HG03354 (cell line): ENCODE data around the gene MICAL3.

Experiments used
- ATAC-seq: cut with Tn5 transposase; IDR thresholded peaks from one replicate; pipeline ENCODE4 v1.9.1; 2021; ENCODE audit warnings: mild to moderate bottlenecking; ENCODE audit not compliant: unreplicated experiment, poor library complexity, severe bottlenecking

The MICAL3 gene

GRCh38 chr22:17906978-17907747 lies 117.2 kb downstream of the MICAL3 start:
- ATAC-seq: no peak

GRCh38 chr22:17905445-17905844 lies 118.9 kb downstream of the MICAL3 start:
- ATAC-seq: no peak

GRCh38 chr22:17903564-17904295 lies 120.6 kb downstream of the MICAL3 start:
- ATAC-seq: no peak

- ATAC-seq: no peak
These were observed 121.4 kb downstream of the MICAL3 start for GRCh38 chr22:17902960-17903359.

GRCh38 chr22:17898375-17898774 lies 126.0 kb downstream of the MICAL3 start:
- no peak for ATAC-seq

GRCh38 chr22:17897858-17898257 lies 126.5 kb downstream of the MICAL3 start:
- ATAC-seq: no peak

GRCh38 chr22:17897426-17897825 lies 126.9 kb downstream of the MICAL3 start:
- ATAC-seq: no peak

- ATAC-seq: no peak
These were observed 127.8 kb downstream of the MICAL3 start for GRCh38 chr22:17896586-17896985.

- no peak for ATAC-seq
These were observed 130.3 kb downstream of the MICAL3 start for GRCh38 chr22:17893900-17894535.

- ATAC-seq: no peak
These were observed 132.0 kb downstream of the MICAL3 start for GRCh38 chr22:17892376-17892775.

GRCh38 chr22:17891481-17892167 lies 132.7 kb downstream of the MICAL3 start:
- ATAC-seq: no peak

- no peak for ATAC-seq
These were observed 133.5 kb downstream of the MICAL3 start for GRCh38 chr22:17890892-17891291.

- ATAC-seq: no peak
These were observed 134.1 kb downstream of the MICAL3 start for GRCh38 chr22:17890245-17890671.

GRCh38 chr22:17888855-17889254 lies 135.5 kb downstream of the MICAL3 start:
- no peak for ATAC-seq

- no peak for ATAC-seq
These were observed 135.9 kb downstream of the MICAL3 start for GRCh38 chr22:17888439-17888838.

- no peak for ATAC-seq
These were observed 139.5 kb downstream of the MICAL3 start for GRCh38 chr22:17884893-17885292.

- ATAC-seq: no peak
These were observed 140.3 kb downstream of the MICAL3 start for GRCh38 chr22:17884084-17884483.

GRCh38 chr22:17883356-17883755 lies 141.0 kb downstream of the MICAL3 start:
- ATAC-seq: no peak

- no peak for ATAC-seq
These were observed 141.6 kb downstream of the MICAL3 start for GRCh38 chr22:17882727-17883126.

GRCh38 chr22:17882162-17882561 lies 142.2 kb downstream of the MICAL3 start:
- no peak for ATAC-seq
